Keratinocyte (primary cell): Measurements from ENCODE around the gene AP3B1. TPM values are rescaled to one million over a fixed set of nuclear protein-coding genes. Genes with fewer than 3 reads are reported as not detected.

ENCODE experiments used
- DNase-seq: peaks from one replicate; pipeline ENCODE4 v3.0.0-alpha.2; 2011; ENCODE audit warnings: low read depth, missing footprints, low spot score
- FAIRE-seq: peaks from 2 replicates; lab custom pipeline; 2011; peaks lifted over from hg19 to GRCh38; lab: Jason Lieb, UNC
- H2AFZ ChIP-seq: 2 replicates; pipeline ENCODE4 v1.6.0; 2012; ENCODE audit warnings: low read length, control low read depth, inconsistent platforms; ENCODE audit not compliant: control insufficient read depth
- H3K27ac ChIP-seq: 2 replicates; pipeline ENCODE4 v1.5.1; 2011; ENCODE audit warnings: low read length; ENCODE audit not compliant: control insufficient read depth, insufficient read depth
- H3K27me3 ChIP-seq: 3 replicates; pipeline ENCODE4 v1.6.0; 2011; ENCODE audit warnings: low read length; ENCODE audit not compliant: control insufficient read depth, insufficient read depth; ENCODE audit errors: extremely low read depth
- H3K36me3 ChIP-seq, 2 experiments: 2 replicates in 1 of 2; 3 replicates in 1 of 2; pipeline ENCODE4 v1.5.1; 2011; ENCODE audit warnings: low read length in 2 of 2, mild to moderate bottlenecking in 1 of 2; ENCODE audit not compliant: control insufficient read depth in 2 of 2, insufficient read depth in 2 of 2; ENCODE audit errors: extremely low read depth in 1 of 2
- H3K4me1 ChIP-seq: 3 replicates; pipeline ENCODE4 v1.5.1; 2011; ENCODE audit warnings: low read length; ENCODE audit not compliant: control insufficient read depth, insufficient read depth; ENCODE audit errors: extremely low read depth
- H3K4me2 ChIP-seq: 3 replicates; pipeline ENCODE4 v1.6.0; 2011; ENCODE audit warnings: low read depth, low read length; ENCODE audit not compliant: control insufficient read depth, insufficient read depth; ENCODE audit errors: extremely low read depth
- H3K4me3 ChIP-seq, 3 experiments: fragments of 200-600 bp in 1 of 3; sonication (generic) in 1 of 3; 2 replicates in 2 of 3; 3 replicates in 1 of 3; pipeline ENCODE4 v1.5.1; 2011 to 2016; ENCODE audit warnings: low read length in 3 of 3, mild to moderate bottlenecking in 3 of 3, control low read depth in 2 of 3, inconsistent platforms in 1 of 3, low read depth in 1 of 3, mixed read lengths in 1 of 3, mixed run types in 1 of 3, moderate library complexity in 1 of 3; ENCODE audit not compliant: control insufficient read depth in 2 of 3, insufficient read depth in 2 of 3; ENCODE audit errors: extremely low read depth in 1 of 3
- H3K79me2 ChIP-seq: 2 replicates; pipeline ENCODE4 v1.6.0; 2012; ENCODE audit warnings: low read length; ENCODE audit not compliant: control insufficient read depth, insufficient read depth
- H3K9ac ChIP-seq: 3 replicates; pipeline ENCODE4 v1.6.0; 2011; ENCODE audit warnings: low read length; ENCODE audit not compliant: control insufficient read depth, insufficient read depth; ENCODE audit errors: extremely low read depth
- H3K9me1 ChIP-seq: 3 replicates; pipeline ENCODE4 v1.6.0; 2011; ENCODE audit warnings: low read length; ENCODE audit not compliant: control insufficient read depth, insufficient read depth; ENCODE audit errors: extremely low read depth
- H3K9me3 ChIP-seq: 2 replicates; pipeline ENCODE4 v1.5.1; 2012; ENCODE audit warnings: low read depth, low read length; ENCODE audit not compliant: control insufficient read depth
- H4K20me1 ChIP-seq: 3 replicates; pipeline ENCODE4 v1.6.0; 2011; ENCODE audit warnings: low read length; ENCODE audit not compliant: control insufficient read depth, insufficient read depth; ENCODE audit errors: extremely low read depth
- EZH2 ChIP-seq: IDR thresholded peaks from one replicate; pipeline ENCODE4 v1.6.1; 2012; ENCODE audit warnings: inconsistent platforms, mild to moderate bottlenecking, low read length, moderate library complexity
- dilution Hi-C: fragments of 300-500 bp; cut with MboI; formaldehyde crosslinking; loops from one replicate; pipeline ENCODE4 v1.7.0; 2020; ENCODE audit warnings: low sequenced_read_pairs; ENCODE audit not compliant: extremely low pct_ligation_motif_present
- polyA plus RNA-seq, 5 experiments: library from polyadenylated mRNA; depleted of rRNA in 3 of 5; stranded (reverse) in 3 of 5; stranded (forward) in 1 of 5; unstranded in 1 of 5; fragments of >200 nt; gene quantifications; 1 replicate in 1 of 5; 2 replicates in 3 of 5; 3 replicates in 1 of 5; pipeline versions ENCODE4 v1.2.1 to v1.2.3, GENCODE V29; 2011 to 2012; ENCODE audit warnings: missing spikeins in 2 of 5, low read depth in 1 of 5, low replicate concordance in 1 of 5
- TF ChIP-seq, protein P1 (sequence below), 3 experiments: IDR thresholded peaks in 1 of 3; conservative IDR thresholded peaks in 1 of 3; optimal IDR thresholded peaks in 1 of 3; 2 replicates in 2 of 3; 3 replicates in 1 of 3; pipeline versions ENCODE3 to v1.5.1; 2011; ENCODE audit warnings: low read length in 3 of 3, mild to moderate bottlenecking in 3 of 3, moderate library complexity in 2 of 3, control low read depth in 1 of 3, inconsistent platforms in 1 of 3; ENCODE audit not compliant: insufficient read depth in 2 of 3; ENCODE audit errors: extremely low read depth in 1 of 3

AP3B1 gene
- polyA plus RNA-seq, 1 donor (not counting 4 experiments of a cell fraction or from before 2014, with no cell fraction given) = 65.1 TPM

DNA sequence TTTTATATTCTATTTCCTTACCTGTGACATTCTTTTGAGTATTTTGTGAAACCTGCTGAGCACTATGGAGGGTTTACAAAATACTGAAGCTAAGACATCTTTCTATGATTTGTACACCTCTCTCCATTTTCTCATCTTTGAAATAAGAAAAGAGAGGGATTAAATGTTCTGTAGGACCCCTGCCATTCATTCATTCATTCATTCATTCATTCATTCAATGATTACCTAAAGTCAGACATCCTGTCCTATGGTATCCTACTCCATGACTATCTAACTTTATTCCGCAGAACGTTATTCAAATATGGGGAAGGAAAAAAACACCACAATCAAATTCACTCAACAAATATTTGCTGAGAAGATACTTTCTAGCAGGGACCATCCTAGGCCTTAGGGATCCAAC lies 51.4 kb downstream of the AP3B1 start:
- TF ChIP-seq, protein P1, sequence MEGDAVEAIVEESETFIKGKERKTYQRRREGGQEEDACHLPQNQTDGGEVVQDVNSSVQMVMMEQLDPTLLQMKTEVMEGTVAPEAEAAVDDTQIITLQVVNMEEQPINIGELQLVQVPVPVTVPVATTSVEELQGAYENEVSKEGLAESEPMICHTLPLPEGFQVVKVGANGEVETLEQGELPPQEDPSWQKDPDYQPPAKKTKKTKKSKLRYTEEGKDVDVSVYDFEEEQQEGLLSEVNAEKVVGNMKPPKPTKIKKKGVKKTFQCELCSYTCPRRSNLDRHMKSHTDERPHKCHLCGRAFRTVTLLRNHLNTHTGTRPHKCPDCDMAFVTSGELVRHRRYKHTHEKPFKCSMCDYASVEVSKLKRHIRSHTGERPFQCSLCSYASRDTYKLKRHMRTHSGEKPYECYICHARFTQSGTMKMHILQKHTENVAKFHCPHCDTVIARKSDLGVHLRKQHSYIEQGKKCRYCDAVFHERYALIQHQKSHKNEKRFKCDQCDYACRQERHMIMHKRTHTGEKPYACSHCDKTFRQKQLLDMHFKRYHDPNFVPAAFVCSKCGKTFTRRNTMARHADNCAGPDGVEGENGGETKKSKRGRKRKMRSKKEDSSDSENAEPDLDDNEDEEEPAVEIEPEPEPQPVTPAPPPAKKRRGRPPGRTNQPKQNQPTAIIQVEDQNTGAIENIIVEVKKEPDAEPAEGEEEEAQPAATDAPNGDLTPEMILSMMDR (optimal IDR thresholded peaks at IDR 0.05 in 1 of 3, IDR thresholded peaks at IDR 0.05 in 1 of 3, conservative IDR thresholded peaks at IDR 0.05 in 1 of 3; ENCODE audit: extremely low read depth in 1 of 3, insufficient read depth in 2 of 3, low read length in 3 of 3) = no peak
- no peak for TF ChIP-seq EZH2
- H3K4me1 ChIP-seq = no peaks in the 10 kb centered on the region
- no peak overlapping the region for H2AFZ ChIP-seq
- H3K9me3 ChIP-seq = no peaks in the 10 kb centered on the region
- H3K79me2 ChIP-seq = peaks cover 8% of the 10 kb centered on the region
- dilution Hi-C loops = no loop called here
- no peak overlapping the region for H3K4me2 ChIP-seq
- DNase-seq (no peak), FAIRE-seq (no peak)
- H4K20me1 ChIP-seq = no peaks in the 10 kb centered on the region
- no peak overlapping the region for H3K27ac ChIP-seq
- H3K9ac ChIP-seq = no peak overlapping the region
- H3K36me3 ChIP-seq = peaks cover 0 to 2% of the 10 kb centered on the region in 2 experiments
- H3K9me1 ChIP-seq = no peaks in the 10 kb centered on the region
- no peak overlapping the region for H3K4me3 ChIP-seq
- no peaks in the 10 kb centered on the region for H3K27me3 ChIP-seq

DNA sequence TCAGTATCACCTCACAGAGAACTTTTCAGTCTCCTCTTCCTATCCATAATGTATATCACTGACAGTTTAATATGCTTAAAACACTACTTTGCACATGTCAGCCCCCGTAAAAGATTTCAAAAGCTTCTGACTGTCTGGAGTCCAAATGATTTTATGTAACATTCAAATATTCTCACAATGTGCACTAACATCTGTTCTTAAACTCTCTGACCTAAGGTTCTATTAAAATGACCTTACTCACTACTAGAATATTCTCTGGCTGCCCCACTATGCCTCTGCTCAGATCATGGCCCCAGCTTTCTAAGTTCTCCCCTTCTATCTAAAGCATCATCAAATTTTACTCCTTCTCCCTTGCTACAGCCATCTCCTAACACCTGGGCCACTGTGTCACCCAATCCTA lies 52.5 kb downstream of the AP3B1 start:
- Histone ChIP-seq H3K9me3 (no peaks in the 10 kb centered on the region), H4K20me1 (no peaks in the 10 kb centered on the region), H3K36me3 (peaks cover 0 to 2% of the 10 kb centered on the region in 2 experiments), H3K4me3 (no peak overlapping the region), H3K4me1 (no peaks in the 10 kb centered on the region), H3K9me1 (no peaks in the 10 kb centered on the region), H3K27me3 (no peaks in the 10 kb centered on the region), H3K4me2 (no peak overlapping the region), H3K9ac (no peak overlapping the region), H2AFZ (no peak overlapping the region), H3K27ac (no peak overlapping the region), H3K79me2 (peaks cover 13% of the 10 kb centered on the region)
- DNase-seq (no peak), FAIRE-seq (no peak)
- dilution Hi-C loops = no loop called here
- TF ChIP-seq, protein P1 (optimal IDR thresholded peaks at IDR 0.05 in 1 of 3, IDR thresholded peaks at IDR 0.05 in 1 of 3, conservative IDR thresholded peaks at IDR 0.05 in 1 of 3; ENCODE audit: extremely low read depth in 1 of 3, insufficient read depth in 2 of 3, low read length in 3 of 3) = no peak
- no peak for TF ChIP-seq EZH2
